MCF 10A (cell line): ENCODE measurements around the gene SH3RF2. TPM values are rescaled to one million over a fixed set of nuclear protein-coding genes. Genes with fewer than 3 reads are reported as not detected.

ENCODE experiments used
- BruUV-seq: library from RNA; stranded (reverse); fragments of 400-500 nt; replicated peaks from 2 replicates; lab custom pipeline; 2021; lab: Mats Ljungman, UMichigan
- CTCF ChIA-PET: fragments of 300-600 bp; sonication (Branson Sonifier 250); formaldehyde crosslinking; extraction: SDS; loops from one replicate; lab custom pipeline; 2021; ENCODE audit warnings: antibody characterized with exemption, inconsistent platforms; lab: Yijun Ruan, JAX
- POLR2A ChIA-PET: fragments of 300-600, 350-650 bp; sonication (Branson Sonifier 250); formaldehyde crosslinking; extraction: SDS; loops from one replicate; lab custom pipeline; 2020; ENCODE audit warnings: antibody characterized with exemption, inconsistent platforms; lab: Yijun Ruan, JAX
- DNase-seq: peaks from one replicate; pipeline ENCODE4 v3.0.0-alpha.2; 2018; ENCODE audit not compliant: unreplicated experiment
- H3K27ac Mint-ChIP-seq: one replicate; pipeline ENCODE4 v1.8.0; 2022; ENCODE audit warnings: mild to moderate bottlenecking, low read depth, mixed read lengths; ENCODE audit not compliant: unreplicated experiment
- H3K27me3 Mint-ChIP-seq: one replicate; pipeline ENCODE4 v1.8.0; 2022; ENCODE audit warnings: mixed read lengths; ENCODE audit not compliant: insufficient read depth, unreplicated experiment
- H3K36me3 Mint-ChIP-seq: one replicate; pipeline ENCODE4 v1.8.0; 2022; ENCODE audit warnings: mild to moderate bottlenecking, moderate library complexity, mixed read lengths; ENCODE audit not compliant: insufficient read depth, unreplicated experiment
- H3K4me1 Mint-ChIP-seq: one replicate; pipeline ENCODE4 v1.8.0; 2022; ENCODE audit warnings: mixed read lengths; ENCODE audit not compliant: insufficient read depth, unreplicated experiment
- H3K4me3 Mint-ChIP-seq: one replicate; pipeline ENCODE4 v1.8.0; 2022; ENCODE audit warnings: mild to moderate bottlenecking, moderate library complexity, mixed read lengths; ENCODE audit not compliant: unreplicated experiment
- H3K9me3 Mint-ChIP-seq: one replicate; pipeline ENCODE4 v1.8.0; 2022; ENCODE audit warnings: mixed read lengths; ENCODE audit not compliant: unreplicated experiment
- intact Hi-C: fragments of 100-400 bp; cut with micrococcal nuclease; formaldehyde crosslinking; loops from 2 replicates; pipeline ENCODE4 v1.14.1; 2022
- total RNA-seq: library from RNA; stranded (reverse); gene quantifications from 2 replicates; pipeline ENCODE4 v1.2.3, GENCODE V29; 2022
- TF ChIP-seq, protein P1 (sequence below): fragments of 200-600 bp; IDR thresholded peaks from one replicate; pipeline ENCODE4 v1.8.0; 2022; ENCODE audit warnings: antibody characterized with exemption, mild to moderate bottlenecking; ENCODE audit not compliant: unreplicated experiment

The SH3RF2 gene
- total RNA-seq, 1 experiment from 2014 or later, result 29.6 TPM

DNA sequence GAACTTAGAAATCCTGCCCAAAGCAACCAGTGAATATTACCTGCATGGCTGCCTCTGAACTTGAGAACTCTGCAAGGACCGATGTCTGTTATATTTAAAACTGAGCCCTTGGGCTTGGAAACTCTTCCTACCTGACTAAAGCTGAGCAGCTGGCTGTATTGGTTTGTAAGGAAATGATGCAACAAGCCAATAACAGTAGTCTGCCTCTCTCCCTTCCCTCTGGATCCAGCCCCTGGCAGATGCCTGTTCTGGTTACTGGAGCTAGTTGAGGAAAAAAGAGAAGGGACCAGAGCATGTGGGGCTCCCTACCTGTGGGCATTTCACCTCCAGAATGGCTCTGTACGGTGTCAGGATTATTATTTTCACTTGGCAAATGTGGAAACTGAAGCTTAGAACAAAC lies 34.7 kb downstream of the SH3RF2 start:
- no TSS peak for BruUV-seq
- H3K4me3 Mint-ChIP-seq, result no peak overlapping the region
- CTCF ChIA-PET, result interaction anchor here (0.6 to 1.8 kb wide), 5 partner anchors 12 to 440 kb away, joined by 3 to 8 read pairs (median 4); no protein-coding TSS in a partner anchor
- peaks cover 45% of the 10 kb centered on the region for H3K4me1 Mint-ChIP-seq
- no peaks in the 10 kb centered on the region for H3K9me3 Mint-ChIP-seq
- DNase-seq, result no peak
- H3K27ac Mint-ChIP-seq, result peak overlapping the region; percentile 12
- POLR2A ChIA-PET, result interaction anchor here (0.7 to 1.6 kb wide), 2 partner anchors 33 to 291 kb away, joined by 3 to 5 read pairs; no protein-coding TSS in a partner anchor
- TF ChIP-seq, protein P1, sequence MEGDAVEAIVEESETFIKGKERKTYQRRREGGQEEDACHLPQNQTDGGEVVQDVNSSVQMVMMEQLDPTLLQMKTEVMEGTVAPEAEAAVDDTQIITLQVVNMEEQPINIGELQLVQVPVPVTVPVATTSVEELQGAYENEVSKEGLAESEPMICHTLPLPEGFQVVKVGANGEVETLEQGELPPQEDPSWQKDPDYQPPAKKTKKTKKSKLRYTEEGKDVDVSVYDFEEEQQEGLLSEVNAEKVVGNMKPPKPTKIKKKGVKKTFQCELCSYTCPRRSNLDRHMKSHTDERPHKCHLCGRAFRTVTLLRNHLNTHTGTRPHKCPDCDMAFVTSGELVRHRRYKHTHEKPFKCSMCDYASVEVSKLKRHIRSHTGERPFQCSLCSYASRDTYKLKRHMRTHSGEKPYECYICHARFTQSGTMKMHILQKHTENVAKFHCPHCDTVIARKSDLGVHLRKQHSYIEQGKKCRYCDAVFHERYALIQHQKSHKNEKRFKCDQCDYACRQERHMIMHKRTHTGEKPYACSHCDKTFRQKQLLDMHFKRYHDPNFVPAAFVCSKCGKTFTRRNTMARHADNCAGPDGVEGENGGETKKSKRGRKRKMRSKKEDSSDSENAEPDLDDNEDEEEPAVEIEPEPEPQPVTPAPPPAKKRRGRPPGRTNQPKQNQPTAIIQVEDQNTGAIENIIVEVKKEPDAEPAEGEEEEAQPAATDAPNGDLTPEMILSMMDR, result no peak
- H3K27me3 Mint-ChIP-seq, result no peaks in the 10 kb centered on the region
- intact Hi-C loops, result no loop called here
- no peaks in the 10 kb centered on the region for H3K36me3 Mint-ChIP-seq

DNA sequence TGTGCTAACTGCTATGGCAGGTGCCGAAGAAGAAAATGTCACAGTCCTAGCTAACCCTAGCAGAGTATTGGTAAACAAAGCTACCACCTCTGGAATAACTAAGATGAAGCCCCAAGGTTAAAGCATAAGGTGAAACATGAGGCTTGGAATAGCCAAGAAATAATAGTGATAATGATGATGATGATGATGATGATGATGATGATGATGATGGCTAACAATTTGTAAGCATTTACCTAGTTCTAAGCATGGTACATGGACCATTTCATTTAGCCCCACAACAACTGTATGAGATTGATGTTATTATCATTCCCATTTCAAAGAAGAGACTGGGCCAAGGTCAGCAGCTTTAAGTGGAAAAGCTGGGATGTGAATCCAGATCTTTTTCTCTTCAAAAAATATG lies 35.3 kb downstream of the SH3RF2 start:
- TF ChIP-seq, protein P1, result no peak
- POLR2A ChIA-PET, result interaction anchor here (1.6 kb wide), 1 partner anchor 34 kb away, joined by 5 read pairs; no protein-coding TSS in a partner anchor
- CTCF ChIA-PET, result interaction anchor here (0.6 to 1.8 kb wide), 7 partner anchors 11 to 441 kb away, joined by 3 to 8 read pairs (median 4); no protein-coding TSS in a partner anchor
- no peak overlapping the region for H3K4me3 Mint-ChIP-seq
- intact Hi-C loops, result no loop called here
- H3K36me3 Mint-ChIP-seq, result no peaks in the 10 kb centered on the region
- no peaks in the 10 kb centered on the region for H3K27me3 Mint-ChIP-seq
- H3K4me1 Mint-ChIP-seq, result peaks cover 48% of the 10 kb centered on the region
- BruUV-seq, result no TSS peak
- peak overlapping the region; percentile 12 for H3K27ac Mint-ChIP-seq
- no peaks in the 10 kb centered on the region for H3K9me3 Mint-ChIP-seq
- no peak for DNase-seq

GRCh38 chr5:145975001-145975360 lies 38.6 kb downstream of the SH3RF2 start:
- BruUV-seq, result no TSS peak
- ChIA-PET CTCF (interaction anchor here (0.6 to 2.5 kb wide), 7 partner anchors 29 to 1775 kb away, joined by 3 to 8 read pairs (median 4); no protein-coding TSS in a partner anchor), POLR2A (interaction anchor here (0.8 to 2.8 kb wide), 13 partner anchors 9 to 66 kb away, joined by 3 to 25 read pairs (median 4); partner anchors contain the start of gene SH3RF2)
- H3K9me3 Mint-ChIP-seq, result no peaks in the 10 kb centered on the region
- H3K36me3 Mint-ChIP-seq, result no peaks in the 10 kb centered on the region
- H3K4me1 Mint-ChIP-seq, result peaks cover 59% of the 10 kb centered on the region
- H3K4me3 Mint-ChIP-seq, result no peak overlapping the region
- TF ChIP-seq, protein P1, result no peak
- no peak for DNase-seq
- H3K27ac Mint-ChIP-seq, result peak overlapping the region; percentile 72
- intact Hi-C loops, result loop anchor here (2.0 to 5.0 kb wide), 2 partner anchors 38 to 52 kb away; partner anchors contain the start of gene SH3RF2
- H3K27me3 Mint-ChIP-seq, result no peaks in the 10 kb centered on the region

GRCh38 chr5:145975361-145976066 lies 39.1 kb downstream of the SH3RF2 start:
- no TSS peak for BruUV-seq
- TF ChIP-seq, protein P1, result no peak
- peaks cover 59% of the 10 kb centered on the region for H3K4me1 Mint-ChIP-seq
- peak; percentile 97 for DNase-seq
- no peak overlapping the region for H3K4me3 Mint-ChIP-seq
- ChIA-PET POLR2A (interaction anchor here (0.9 to 2.8 kb wide), 13 partner anchors 10 to 67 kb away, joined by 3 to 25 read pairs (median 5); partner anchors contain the start of gene SH3RF2), CTCF (interaction anchor here (1.0 to 2.5 kb wide), 9 partner anchors 30 to 1772 kb away, joined by 3 to 11 read pairs (median 5); no protein-coding TSS in a partner anchor)
- no peaks in the 10 kb centered on the region for H3K36me3 Mint-ChIP-seq
- H3K27ac Mint-ChIP-seq, result peak overlapping the region; percentile 89
- no peaks in the 10 kb centered on the region for H3K9me3 Mint-ChIP-seq
- intact Hi-C loops, result loop anchor here (2.0 to 5.0 kb wide), 2 partner anchors 39 to 52 kb away; partner anchors contain the start of gene SH3RF2
- H3K27me3 Mint-ChIP-seq, result no peaks in the 10 kb centered on the region
